GM19238 (cell line): ENCODE measurements around the gene CHFR.
"Not testable (repeated sequence)": the region's sequence is repeated elsewhere in the genome, so short reads cannot be mapped to it uniquely, and the experiment has no call there.

Experiments
- DNase-seq: peaks from one replicate; pipeline ENCODE4 v3.0.0; 2011; ENCODE audit warnings: low spot score; ENCODE audit not compliant: insufficient read length

The CHFR gene

GRCh38 chr12:132809391-132809790 is 78.0 kb downstream of the CHFR start:
- not testable (repeated sequence) for DNase-seq

- no peak for DNase-seq
Observed at GRCh38 chr12:132807295-132808092, 79.9 kb downstream of the CHFR start.

GRCh38 chr12:132806857-132807256 is 80.5 kb downstream of the CHFR start:
- DNase-seq: no peak

GRCh38 chr12:132804426-132804861 is 83.0 kb downstream of the CHFR start:
- no peak for DNase-seq

- DNase-seq: no peak
Observed at GRCh38 chr12:132803888-132804287, 83.5 kb downstream of the CHFR start.

GRCh38 chr12:132803125-132803524 is 84.3 kb downstream of the CHFR start:
- DNase-seq: no peak

- no peak for DNase-seq
Observed at GRCh38 chr12:132801741-132802140, 85.7 kb downstream of the CHFR start.

- no peak for DNase-seq
Observed at GRCh38 chr12:132798836-132799235, 88.6 kb downstream of the CHFR start.

GRCh38 chr12:132797820-132798570 is 89.4 kb downstream of the CHFR start:
- DNase-seq: no peak

GRCh38 chr12:132795847-132796246 is 91.6 kb downstream of the CHFR start:
- no peak for DNase-seq

- not testable (repeated sequence) for DNase-seq
Observed at GRCh38 chr12:132791940-132792339, 95.5 kb downstream of the CHFR start.

GRCh38 chr12:132789099-132789471 is 98.3 kb downstream of the CHFR start:
- no peak for DNase-seq

GRCh38 chr12:132788375-132789098 is 98.9 kb downstream of the CHFR start:
- no peak for DNase-seq

- DNase-seq: no peak
Observed at GRCh38 chr12:132787877-132788276, 99.5 kb downstream of the CHFR start.

- no peak for DNase-seq
Observed at GRCh38 chr12:132786192-132786591, 101.2 kb downstream of the CHFR start.

- DNase-seq: no peak
Observed at GRCh38 chr12:132784580-132784979, 102.8 kb downstream of the CHFR start.

- no peak for DNase-seq
Observed at GRCh38 chr12:132783917-132784531, 103.4 kb downstream of the CHFR start.
